Urothelium cell line (cell line): ENCODE measurements around the gene LMO4.

Experiments
- DNase-seq: peaks from one replicate; pipeline ENCODE4 v3.0.0; 2011; ENCODE audit warnings: low spot score, mixed read lengths
- FAIRE-seq: peaks from 2 replicates; lab custom pipeline; 2011; peaks lifted over from hg19 to GRCh38; lab: Jason Lieb, UNC

Gene LMO4, protein sequence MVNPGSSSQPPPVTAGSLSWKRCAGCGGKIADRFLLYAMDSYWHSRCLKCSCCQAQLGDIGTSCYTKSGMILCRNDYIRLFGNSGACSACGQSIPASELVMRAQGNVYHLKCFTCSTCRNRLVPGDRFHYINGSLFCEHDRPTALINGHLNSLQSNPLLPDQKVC

DNA sequence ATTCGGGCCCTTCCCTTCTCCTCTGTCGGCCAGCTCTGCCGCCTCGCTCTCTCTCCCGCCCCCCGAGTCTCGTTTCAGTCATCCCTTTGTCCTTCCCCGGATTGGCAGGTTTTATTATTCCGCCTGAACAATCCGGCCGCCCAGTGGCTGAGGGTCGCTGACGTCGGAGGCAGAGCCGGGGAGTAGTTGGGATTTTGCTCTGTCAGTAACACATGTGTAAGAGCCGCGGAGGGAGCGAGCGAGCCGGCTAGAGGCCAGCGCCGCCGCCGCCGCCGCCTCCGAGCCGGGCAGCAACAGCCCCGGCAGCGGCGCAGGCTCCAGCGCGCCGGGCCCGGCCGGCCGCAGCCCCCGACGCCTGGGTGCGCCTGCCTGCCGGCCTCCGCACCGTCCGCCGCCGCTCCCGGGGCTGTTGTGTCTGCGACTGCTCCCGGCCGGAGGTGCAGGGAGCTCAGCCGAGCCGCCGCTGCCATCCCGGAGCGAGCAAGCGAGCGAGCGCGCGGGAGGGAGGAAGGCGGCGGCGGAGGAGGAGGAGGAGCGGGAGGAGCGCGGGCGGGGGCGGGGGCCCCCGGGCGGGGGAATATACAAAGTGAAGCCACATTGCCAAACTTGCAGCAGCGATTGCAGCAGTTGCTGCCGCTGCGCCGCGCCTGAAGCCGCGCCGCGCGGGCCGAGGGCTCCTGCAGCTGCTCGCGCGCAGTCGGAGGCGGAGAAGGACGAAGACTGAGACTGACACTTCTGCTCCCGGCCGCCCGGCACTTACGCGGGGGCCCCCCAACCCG is at the start of gene LMO4:
TSS of gene LMO4 (plus strand) at position 609 of the 779 bp plus-strand sequence. CDS start 3,136 bp downstream, outside the sequence.
- DNase-seq: peak; percentile 90
- peak; percentile 52 for FAIRE-seq

DNA sequence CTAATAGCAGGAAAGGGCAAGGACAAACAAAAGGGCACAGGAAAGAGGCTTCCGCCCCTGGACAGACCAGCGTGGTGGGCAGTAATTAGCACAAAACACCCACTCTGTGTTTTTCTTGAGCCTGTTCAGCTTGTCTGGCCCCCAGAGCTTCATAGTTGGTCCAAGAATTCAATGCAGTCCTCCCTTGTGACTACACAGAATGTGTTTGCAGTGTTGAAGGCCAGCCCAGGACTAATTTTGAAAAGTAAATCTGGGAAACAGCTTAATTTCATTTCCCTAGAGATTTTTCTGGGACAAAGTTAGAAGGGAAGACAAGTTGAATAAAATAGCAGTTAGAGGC is 49.2 kb upstream of the LMO4 start:
- DNase-seq (no peak), FAIRE-seq (no peak)

DNA sequence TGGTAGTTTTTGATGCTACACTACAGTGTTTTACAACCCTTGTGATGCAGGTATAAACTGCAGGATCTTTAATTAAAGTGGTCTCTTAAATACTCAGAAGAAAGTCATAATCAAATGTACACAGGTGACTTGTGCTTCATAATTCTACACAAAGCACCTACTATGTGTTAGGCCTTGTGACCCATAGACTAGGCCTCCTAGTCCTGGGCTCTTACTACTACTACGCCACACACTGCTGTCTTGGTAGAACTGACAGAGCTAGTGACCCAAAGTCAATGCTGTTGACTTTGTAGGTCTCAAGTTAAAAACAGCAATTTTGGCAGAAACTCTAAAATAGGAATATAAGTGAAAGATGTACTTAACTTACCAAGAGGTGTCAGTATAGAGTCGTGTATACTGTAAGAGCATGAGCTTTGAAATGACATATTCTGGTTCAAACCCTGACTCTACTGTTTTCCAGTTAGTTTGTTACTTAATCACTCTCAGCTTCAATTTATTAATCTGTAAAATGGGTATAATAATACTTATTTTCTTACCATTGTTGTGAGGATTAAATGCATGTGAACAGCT is 48.6 kb upstream of the LMO4 start:
- FAIRE-seq: no peak
- DNase-seq: no peak

DNA sequence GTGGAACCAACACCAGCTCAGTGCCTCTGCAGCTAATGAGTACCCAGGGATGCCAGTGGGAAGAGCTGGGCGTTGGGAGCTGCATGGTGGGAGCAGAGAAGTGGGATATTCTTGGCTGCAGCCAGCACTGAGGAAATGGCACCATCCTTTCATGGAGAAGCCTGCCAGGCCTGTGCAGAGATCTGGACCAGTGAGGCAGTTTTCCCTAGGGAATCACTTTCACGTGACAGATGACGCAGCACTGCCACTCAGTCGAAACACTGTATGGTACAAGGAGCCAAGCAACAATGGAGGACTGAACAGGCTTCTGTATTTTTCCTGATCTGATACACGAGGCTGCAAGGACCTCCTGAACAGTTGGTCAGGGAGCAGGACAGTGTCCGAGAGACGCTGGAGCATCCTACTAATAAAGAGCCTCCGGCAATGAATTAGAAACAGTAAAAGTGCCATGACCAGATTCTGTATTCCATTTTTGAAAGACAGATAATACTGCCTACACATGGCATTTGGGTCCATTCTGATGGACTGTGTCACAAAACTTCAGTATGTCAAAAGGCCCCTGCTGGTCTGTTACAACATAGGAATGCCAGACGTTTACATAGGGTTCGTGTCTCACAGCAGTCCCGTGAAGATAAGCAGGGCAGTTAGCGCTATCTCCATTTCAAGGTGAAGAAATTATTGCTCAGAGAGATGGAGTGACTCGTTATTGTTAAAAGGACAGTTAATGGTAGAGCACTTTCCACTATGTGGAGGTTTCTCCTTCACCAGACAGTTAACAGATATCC is 44.0 kb upstream of the LMO4 start:
- no peak for DNase-seq
- FAIRE-seq: no peak

DNA sequence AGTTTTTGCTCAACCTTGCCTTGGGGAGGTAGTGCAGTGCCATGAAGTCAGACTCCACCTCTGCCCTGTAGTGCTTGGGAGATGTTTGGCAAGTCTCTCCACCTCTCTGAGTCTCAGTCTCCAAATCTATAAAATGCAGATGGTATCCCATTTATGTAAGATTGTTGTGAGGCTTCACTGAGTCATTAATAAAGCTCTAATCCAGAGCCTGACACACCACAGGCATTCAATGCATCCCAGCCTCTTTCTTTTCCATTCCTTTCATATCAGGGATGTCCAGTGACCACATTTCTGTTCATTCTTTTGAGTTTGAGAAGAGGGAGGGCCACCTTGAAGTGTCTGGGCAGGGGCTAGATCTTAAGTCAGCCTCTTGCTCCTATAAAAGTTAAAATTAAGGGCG is 37.6 kb upstream of the LMO4 start:
- DNase-seq: peak; percentile 9
- no peak for FAIRE-seq

DNA sequence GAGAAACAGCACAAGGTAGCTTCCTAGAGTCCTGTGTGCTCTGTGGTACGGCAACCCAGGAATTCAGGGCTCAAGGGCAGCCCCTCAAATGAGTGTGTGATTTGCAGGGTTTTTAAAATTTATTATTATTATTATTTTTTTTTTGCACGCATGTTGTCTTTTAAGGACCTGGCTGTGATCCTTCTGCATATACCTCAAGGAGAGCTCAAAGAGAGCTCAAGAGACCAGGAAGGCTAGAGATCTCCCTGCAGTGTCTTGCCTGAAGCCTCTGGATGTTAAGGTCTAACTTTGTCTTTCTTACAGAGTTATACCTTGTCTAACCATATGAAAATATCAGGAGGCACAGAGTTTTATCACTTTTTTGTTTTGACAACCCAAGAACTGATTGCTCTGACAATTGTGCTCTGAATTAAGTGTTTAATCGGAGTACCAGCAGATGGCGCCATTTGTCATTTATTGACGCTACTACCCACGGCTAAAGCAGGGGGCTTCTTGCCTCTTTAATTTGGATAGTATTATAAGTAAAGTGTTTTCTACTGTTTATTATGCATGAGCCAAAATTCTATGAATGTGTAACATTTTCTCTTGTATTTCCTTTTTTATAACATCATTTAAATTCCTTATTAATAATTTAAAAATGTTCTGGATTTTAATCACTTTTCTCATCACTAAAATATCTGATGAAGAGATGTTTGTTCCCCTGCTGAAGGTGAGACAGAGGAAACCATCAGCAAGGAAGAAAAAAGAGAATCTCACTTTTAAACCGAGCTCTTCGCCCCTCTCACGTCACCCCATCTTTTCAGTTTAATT is 35.8 kb upstream of the LMO4 start:
- DNase-seq: peak; percentile 45
- no peak for FAIRE-seq

DNA sequence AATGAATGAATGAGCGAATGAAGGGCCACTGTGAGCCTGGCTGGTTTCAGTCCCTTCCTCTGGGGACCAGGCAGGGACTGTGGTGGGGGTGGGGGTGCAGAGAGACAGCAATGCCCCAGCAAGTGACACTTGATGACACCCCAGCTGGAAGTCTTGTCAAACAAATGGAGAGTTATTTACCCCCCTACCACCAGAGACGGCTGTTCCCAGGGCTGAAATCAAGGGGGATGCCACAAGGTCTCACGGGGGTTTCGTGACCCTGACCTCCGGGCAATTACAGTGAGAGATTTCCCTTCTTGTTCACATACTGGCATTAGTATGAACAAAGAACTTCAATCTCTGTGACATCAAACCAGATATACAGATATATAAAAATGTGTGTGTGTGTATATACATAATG is 34.0 kb upstream of the LMO4 start:
- FAIRE-seq: no peak
- no peak for DNase-seq

DNA sequence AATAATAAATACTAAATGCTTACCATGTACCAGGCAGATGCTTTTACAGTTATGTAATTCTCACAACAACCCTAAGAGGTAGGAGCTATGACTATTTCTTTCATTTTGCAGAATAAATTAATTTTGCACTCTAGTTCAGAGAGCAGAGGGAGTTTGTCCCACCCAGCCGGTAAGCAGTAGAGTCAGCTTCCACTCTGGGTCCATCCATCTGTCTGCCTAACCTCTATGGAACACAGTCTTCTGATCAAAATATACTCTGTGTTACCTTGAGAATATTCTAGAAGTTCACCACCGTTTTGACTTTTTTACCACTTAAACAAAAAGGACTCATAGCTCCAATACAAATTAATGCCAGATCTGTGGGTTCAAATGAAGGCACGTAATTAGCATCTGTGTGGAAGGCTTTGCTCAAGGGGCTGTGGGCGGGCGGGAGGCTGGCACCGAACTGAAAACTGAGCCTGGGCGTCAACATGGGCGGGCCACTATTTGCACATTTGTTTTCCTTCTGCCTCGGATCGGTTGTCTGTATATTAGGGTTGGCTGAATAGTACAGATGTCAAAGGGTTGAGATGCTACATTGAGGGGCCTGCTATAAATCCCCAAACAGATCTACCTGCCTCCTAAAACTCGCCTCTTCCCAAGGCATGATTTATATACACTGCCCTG is 33.1 kb upstream of the LMO4 start:
- DNase-seq (no peak), FAIRE-seq (no peak)

DNA sequence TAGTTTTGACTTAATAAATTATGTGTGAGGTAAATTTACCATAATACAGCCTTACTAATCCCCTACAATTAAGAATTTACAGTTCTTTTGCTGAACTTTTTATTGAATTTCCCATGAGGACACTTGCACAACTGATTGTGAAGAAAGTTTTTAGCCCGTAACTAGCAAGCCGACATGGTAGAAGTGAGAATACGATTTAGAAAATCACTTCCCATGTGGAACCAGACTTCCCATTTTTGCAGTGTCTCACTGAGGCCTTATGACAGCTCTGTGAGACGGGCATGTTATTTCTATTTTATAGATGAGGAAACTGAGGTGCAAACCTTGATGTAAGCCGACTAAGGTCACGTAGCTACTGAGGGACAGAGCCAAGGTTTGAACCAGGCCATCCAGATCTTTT is 32.5 kb upstream of the LMO4 start:
- FAIRE-seq: no peak
- no peak for DNase-seq

DNA sequence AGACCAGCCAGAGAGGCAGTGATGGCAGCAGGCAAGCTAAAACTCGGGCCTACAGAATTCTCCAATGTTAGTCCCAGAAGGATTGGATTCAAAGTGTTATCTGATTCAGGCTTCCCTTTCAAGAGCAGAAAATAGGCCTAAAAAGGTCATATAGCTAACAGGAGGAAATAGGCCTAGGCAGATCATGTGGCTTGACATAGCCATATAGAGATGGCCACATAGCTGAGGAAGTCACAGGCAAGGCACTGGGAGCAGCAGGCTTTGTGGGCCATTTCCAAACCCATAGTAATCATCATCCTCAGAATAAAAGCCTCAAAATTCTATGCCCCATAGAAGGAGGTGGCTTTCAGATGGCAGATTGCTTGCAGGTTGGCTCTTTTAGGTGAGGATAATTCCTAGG is 29.0 kb upstream of the LMO4 start:
- FAIRE-seq (no peak), DNase-seq (no peak)

DNA sequence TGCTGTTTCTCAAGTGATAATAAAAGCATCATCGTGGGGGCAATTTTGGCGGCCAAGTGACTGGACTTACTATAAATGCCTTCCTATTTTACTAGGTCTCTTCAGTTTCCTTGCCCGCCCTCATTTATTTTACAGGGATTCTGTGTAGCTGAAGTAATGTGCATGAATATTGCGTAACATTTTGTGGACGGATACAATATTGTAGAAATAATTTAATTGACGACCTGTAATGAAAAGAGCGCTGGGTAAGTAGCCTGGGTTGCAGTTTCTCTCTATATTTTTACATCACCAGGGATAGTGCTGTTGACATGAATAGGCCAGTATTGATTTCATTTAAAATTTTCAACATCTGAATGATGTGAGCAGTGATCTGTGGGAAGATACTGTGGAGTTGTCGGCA is 28.1 kb upstream of the LMO4 start:
- FAIRE-seq (no peak), DNase-seq (no peak)

DNA sequence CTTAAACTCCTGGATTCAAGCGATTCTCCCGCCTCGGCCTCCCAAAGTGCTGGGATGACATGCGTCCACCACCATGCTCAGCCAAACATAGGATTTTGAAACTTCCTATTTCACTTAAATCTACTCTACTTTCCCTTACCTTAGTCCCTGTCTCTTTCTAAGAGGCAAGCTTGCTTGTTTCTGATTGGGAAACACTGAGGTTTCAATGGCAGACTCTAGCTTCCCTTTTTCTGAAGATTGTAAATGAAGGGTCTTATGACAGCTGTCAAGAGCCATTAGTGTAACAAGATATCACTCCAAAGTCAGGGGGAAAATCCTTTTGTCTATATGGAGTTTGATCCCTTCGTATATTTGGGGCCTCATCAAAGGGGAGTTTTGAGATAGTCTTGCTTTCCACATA is 23.5 kb upstream of the LMO4 start:
- no peak for DNase-seq
- no peak for FAIRE-seq

DNA sequence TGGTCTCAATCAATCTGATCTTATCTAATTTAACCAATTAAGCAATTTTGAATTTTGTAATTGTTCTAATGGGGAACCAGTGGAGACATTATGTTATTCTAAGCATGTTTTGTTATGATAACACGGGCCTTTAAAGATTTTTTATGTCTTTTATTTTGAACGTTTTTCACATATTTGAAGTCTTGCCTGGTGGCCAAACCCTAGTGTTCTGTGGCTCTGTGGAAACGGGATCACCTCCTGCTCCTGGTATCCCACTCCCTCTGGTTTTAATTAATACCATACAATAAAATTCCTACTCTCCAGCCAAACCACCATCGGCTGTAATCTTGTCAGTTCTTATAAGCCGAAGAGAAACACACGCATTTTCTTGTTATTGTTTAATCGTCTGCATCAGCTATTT is 22.9 kb upstream of the LMO4 start:
- FAIRE-seq: no peak
- no peak for DNase-seq

DNA sequence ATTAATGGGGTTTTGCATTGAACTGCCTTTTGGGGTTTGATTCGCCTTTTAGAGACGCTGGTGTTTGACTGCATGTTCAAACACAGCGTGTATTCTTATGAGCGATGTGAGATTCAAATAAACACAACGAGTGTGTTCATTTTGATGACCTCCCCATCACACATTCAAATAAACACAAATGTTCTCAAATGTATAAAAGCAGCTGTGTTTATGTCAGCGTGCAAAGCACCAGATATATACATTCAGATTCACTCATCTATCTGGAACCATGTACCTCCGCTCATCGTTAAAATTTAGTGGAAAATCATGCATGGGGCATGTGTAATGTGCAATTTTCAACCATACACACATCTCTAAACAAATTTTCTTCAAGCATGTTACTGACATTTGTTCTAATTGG is 21.4 kb upstream of the LMO4 start:
- no peak for DNase-seq
- FAIRE-seq: no peak

DNA sequence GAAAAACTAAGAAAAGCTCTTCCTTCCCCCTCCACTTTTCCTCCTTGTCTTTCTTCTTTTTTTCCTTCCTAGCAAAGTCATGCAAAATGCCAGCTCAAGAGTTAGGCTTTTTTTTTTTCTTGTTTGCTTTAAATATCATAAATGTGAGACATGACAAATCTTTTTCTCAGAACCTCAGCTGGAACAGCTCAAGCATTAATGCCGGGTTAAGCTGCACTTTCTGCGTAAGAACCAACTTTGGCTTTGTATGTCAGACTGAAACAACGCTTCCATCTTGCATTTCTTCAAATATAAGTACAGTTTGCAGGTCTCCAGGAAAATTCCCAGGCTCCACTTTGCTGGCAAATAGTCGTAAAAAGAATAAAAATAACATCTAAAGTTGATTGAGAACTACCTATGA is 20.7 kb upstream of the LMO4 start:
- FAIRE-seq (no peak), DNase-seq (no peak)

DNA sequence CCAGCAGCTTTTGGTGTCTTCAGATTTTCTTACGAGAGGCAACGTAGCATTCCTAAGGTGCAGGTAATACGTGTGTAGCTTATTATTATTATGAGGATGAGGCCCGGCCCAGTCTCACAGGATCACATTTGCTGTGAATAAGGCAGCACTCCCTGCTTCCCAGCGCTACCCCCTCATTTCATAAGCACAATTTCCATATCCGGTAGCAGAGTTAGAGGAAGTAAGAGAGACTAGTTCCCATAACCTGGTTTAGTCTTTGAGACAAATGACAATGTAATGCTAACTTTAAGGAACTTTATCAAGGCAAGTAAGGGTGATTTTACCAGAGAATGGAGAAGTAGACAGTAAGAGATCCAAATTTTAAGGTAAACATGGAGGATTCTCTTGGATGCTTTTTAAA is 14.6 kb upstream of the LMO4 start:
- FAIRE-seq: no peak
- DNase-seq: no peak

DNA sequence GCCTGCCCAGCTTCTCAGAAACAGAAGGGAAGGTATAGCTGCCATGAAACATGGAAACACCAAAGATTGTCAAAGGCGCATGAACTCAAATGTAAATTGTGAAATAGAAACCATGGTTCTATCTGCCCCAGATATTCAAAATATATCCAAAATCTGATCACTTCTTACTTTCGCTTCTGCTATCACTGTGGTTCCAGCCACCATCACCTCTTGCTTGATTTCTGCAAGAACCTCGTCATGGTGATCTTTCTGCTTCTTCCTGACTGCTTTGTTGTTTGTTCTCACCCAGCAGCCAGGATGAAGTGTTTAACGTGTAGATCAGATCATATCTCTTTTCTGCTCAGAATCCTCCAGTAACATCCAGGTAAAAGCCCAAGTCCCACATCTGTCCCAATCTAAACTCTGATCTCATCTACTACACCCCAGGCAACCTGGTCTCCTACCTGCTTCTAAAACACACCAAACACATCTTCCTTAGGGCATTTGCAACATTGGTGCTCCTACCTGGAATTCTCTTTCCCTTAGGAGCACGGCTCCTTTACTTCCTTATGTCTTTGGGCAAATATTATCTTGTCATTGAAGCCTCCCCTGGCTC is 10.5 kb upstream of the LMO4 start:
- DNase-seq (no peak), FAIRE-seq (no peak)

DNA sequence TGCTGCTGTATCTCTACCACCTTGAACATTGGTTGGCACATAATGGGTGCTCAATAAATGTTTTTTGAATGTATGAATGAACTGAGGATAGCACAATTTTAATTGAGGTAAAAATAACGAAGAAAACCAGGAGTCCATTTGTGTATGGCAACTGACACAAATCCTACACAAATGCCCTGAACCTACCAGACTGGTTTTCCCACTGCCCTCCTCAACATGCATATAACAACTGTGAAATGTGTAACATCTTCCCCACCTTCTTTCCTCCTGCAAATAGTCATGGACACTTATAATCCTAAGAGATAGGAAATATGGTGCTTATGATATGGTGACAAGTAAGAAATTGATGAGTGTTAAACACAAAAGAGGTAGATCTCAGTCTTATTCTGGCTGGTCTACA is 9.9 kb upstream of the LMO4 start:
- FAIRE-seq (no peak), DNase-seq (no peak)

DNA sequence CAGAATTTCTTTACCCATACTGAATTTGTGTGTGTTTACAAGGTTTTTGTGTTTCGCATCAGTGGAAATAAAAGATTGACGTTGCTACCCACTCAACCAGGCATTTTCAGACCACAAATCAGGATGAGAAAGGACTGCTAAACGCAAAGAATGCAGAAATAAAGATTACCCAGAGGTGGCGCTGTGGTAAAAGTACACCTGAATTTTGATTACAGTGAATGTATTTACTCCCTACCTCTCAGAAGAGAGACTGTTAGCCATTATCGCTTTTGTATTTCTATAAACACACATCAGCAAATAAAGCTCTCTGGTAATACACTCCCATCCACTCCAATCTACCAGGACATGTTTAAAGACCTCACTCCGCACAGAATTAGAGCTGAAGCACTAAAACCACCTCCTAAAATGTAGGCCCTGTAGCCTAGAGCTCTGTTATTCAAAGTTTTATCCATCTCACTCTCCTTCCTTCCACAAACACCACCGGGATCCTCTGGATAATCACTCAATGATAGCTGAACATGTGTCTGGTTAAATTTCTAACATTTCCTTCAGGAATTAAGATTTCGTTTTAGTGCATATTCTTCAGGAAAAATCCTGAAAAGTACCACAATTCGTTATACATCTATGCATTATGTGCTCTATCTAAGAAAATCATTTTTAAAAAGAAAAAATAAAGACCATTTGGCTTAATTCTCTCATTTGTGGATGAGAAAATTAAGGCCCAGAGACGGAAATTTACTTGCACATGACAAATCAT is 2.5 kb upstream of the LMO4 start:
- DNase-seq: peak; percentile 35
- FAIRE-seq: no peak
